Large intestine (tissue), 3 donors: ENCODE data around the gene TAS2R1. TPM values are rescaled to one million over a fixed set of nuclear protein-coding genes. Genes with fewer than 3 reads are reported as not detected.

Source experiments
- DNase-seq, 2 donors: peaks; one replicate each; pipeline versions ENCODE4 v3.0.0 to v3.0.0-alpha.2; 2013
- H3K27ac ChIP-seq: one replicate; pipeline ENCODE4 v1.5.1; 2013; ENCODE audit warnings: low read length
- H3K27me3 ChIP-seq: 2 replicates; pipeline ENCODE4 v1.6.1; 2013; ENCODE audit warnings: low read length; ENCODE audit not compliant: control insufficient read depth, insufficient read depth
- H3K36me3 ChIP-seq: 2 replicates; pipeline ENCODE4 v1.6.1; 2013; ENCODE audit warnings: low read length; ENCODE audit not compliant: control insufficient read depth, insufficient read depth
- H3K4me1 ChIP-seq: one replicate; pipeline ENCODE4 v1.6.1; 2013; ENCODE audit warnings: low read length; ENCODE audit not compliant: control insufficient read depth, insufficient read depth
- H3K4me3 ChIP-seq: one replicate; pipeline ENCODE4 v1.5.1; 2013; ENCODE audit warnings: low read length
- H3K9me3 ChIP-seq: one replicate; pipeline ENCODE4 v1.6.1; 2013; ENCODE audit warnings: mild to moderate bottlenecking, low read depth, low read length, moderate library complexity; ENCODE audit not compliant: control insufficient read depth
- WGBS: methylation state at CpG from one replicate; pipeline ENCODE4 v1.1.5; 2013; ENCODE audit warnings: low lambda C conversion rate; ENCODE audit not compliant: insufficient coverage; 5-methylcytosine and 5-hydroxymethylcytosine counted together
- polyA plus RNA-seq: library from polyadenylated mRNA; unstranded; fragments of 120-200 nt; gene quantifications from one replicate; pipeline ENCODE4 v1.2.1, GENCODE V29; 2013

The TAS2R1 gene
- polyA plus RNA-seq, 1 donor = not detected

DNA sequence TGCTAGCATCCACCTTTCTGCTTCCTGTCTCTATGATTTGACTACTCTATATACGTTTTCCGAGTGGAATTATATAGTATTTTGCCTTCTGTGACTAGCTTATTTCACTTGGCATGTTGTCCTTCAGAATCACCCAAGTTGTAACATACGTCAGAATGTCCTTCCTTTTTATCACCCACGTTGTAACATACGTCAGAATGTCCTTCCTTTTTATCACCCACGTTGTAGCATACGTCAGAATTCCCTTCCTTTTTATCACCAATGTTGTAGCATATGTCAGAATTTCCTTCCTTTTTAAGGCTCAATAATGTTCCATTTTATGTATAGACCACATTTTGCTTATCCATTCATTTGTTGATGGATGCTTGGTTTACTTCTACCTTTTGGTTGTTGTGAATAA, 22.9 kb upstream of the TAS2R1 start:
- 85% methylated on average over 6 of the region's 7 CpGs for WGBS
- Histone ChIP-seq H3K27me3 (no peaks in the 10 kb centered on the region), H3K27ac (no peak overlapping the region), H3K9me3 (no peaks in the 10 kb centered on the region), H3K36me3 (no peaks in the 10 kb centered on the region), H3K4me1 (no peaks in the 10 kb centered on the region), H3K4me3 (no peak overlapping the region)
- DNase-seq = no peak

- no peaks in the 10 kb centered on the region for H3K36me3 ChIP-seq
- DNase-seq = no peak
- no peaks in the 10 kb centered on the region for H3K4me1 ChIP-seq
Measured at GRCh38 chr5:9652295-9652694, 22.1 kb upstream of the TAS2R1 start.

GRCh38 chr5:9646843-9647242, 16.7 kb upstream of the TAS2R1 start:
- Histone ChIP-seq H3K36me3 (no peaks in the 10 kb centered on the region), H3K4me1 (no peaks in the 10 kb centered on the region), H3K4me3 (no peak overlapping the region), H3K9me3 (no peaks in the 10 kb centered on the region), H3K27me3 (no peaks in the 10 kb centered on the region), H3K27ac (no peak overlapping the region)
- WGBS = 100% methylated on average over 1 of the region's 2 CpGs
- DNase-seq = no peak

More at GRCh38 chr5:9652295-9652694, 22.1 kb upstream of the TAS2R1 start:
- no peaks in the 10 kb centered on the region for H3K27me3 ChIP-seq
- H3K27ac ChIP-seq = no peak overlapping the region
- H3K9me3 ChIP-seq = no peaks in the 10 kb centered on the region
- H3K4me3 ChIP-seq = no peak overlapping the region
- no CpG with 5 or more reads among the region's 3 CpGs for WGBS

DNA sequence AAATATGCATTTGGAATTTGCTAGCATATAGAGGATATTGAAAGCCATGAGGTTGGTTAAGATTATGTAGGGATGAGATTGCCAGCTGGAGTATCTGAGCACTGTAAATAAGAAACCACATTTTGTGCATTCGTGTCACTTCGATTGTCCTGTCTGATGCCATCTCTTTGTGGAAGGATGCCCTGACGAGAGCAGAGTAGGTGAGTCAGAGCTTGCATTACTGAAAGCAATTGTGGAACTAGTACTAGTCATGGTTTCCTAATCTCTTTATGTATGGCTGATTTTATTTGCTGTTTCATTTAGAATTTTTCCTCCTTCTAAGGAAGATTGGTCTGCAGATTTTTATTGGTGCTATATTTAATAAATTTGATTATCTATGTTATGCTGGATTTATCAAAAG, 14.5 kb upstream of the TAS2R1 start:
- H3K27me3 ChIP-seq = no peaks in the 10 kb centered on the region
- no peaks in the 10 kb centered on the region for H3K36me3 ChIP-seq
- no peaks in the 10 kb centered on the region for H3K9me3 ChIP-seq
- no peak overlapping the region for H3K27ac ChIP-seq
- DNase-seq = no peak
- no CpG with 5 or more reads among the region's 3 CpGs for WGBS
- no peak overlapping the region for H3K4me3 ChIP-seq
- H3K4me1 ChIP-seq = no peaks in the 10 kb centered on the region

DNA sequence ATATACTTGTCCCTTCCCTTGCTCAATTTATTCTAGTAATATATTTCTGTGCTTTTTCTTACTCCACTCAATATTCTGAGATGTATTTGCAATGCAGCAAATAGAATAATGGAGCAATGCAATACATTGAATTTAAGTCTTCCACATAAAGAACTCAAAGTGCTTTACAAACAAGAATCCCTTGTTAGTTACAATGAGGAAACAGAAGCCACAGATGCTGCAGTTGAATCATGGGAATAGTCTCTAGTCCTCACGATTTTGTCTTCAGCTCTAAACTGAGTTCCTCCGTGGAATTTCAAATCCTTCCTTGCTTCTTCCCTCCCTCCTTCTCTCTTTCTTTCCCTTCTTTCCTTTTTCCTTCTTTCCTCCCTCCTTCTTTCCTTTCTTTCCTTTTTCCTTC, 12.5 kb upstream of the TAS2R1 start:
- Histone ChIP-seq H3K4me1 (no peaks in the 10 kb centered on the region), H3K27me3 (no peaks in the 10 kb centered on the region), H3K4me3 (no peak overlapping the region), H3K36me3 (no peaks in the 10 kb centered on the region), H3K9me3 (peaks cover 4% of the 10 kb centered on the region), H3K27ac (no peak overlapping the region)
- DNase-seq = no peak
- WGBS = 77% methylated on average over 2 of the region's 2 CpGs

DNA sequence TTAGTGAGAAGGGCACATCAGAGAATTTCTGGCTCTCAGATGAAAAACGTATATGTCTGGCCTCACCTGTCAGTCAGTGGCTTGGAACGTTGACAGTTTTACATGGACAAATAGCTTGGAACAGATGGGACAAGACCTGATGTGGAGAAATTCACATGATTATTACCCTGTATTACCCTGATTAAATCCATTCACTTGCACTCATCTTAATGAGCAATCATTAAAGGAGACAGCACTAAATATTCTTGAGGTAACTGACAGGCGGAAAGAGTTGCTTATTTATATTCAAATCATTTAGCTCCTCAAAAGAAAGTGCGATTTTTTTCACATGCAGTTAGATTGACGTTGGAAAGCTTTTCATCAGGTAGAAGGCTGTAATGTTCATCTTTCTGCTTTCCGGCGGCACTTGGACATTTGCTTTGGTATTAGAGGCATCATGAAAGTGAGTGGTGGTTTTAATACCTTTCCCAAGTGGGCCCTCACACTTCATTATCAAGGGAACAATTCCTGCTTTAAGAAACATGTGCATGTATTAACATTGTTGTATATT, 11.7 kb upstream of the TAS2R1 start:
- 77% methylated on average over 2 of the region's 7 CpGs for WGBS
- Histone ChIP-seq H3K36me3 (no peaks in the 10 kb centered on the region), H3K4me3 (no peak overlapping the region), H3K9me3 (peaks cover 4% of the 10 kb centered on the region), H3K27ac (no peak overlapping the region), H3K27me3 (no peaks in the 10 kb centered on the region), H3K4me1 (no peaks in the 10 kb centered on the region)
- no peak for DNase-seq

- DNase-seq = no peak
- WGBS = 100% methylated on average over 1 of the region's 2 CpGs
Measured at GRCh38 chr5:9632495-9632894, 2.3 kb upstream of the TAS2R1 start.

GRCh38 chr5:9627541-9627940, 2.6 kb downstream of the TAS2R1 start:
- no peaks in the 10 kb centered on the region for H3K9me3 ChIP-seq
- H3K36me3 ChIP-seq = no peaks in the 10 kb centered on the region
- no peaks in the 10 kb centered on the region for H3K4me1 ChIP-seq
- H3K4me3 ChIP-seq = no peak overlapping the region
- H3K27me3 ChIP-seq = no peaks in the 10 kb centered on the region
- no peak for DNase-seq
- H3K27ac ChIP-seq = no peak overlapping the region
- WGBS = 100% methylated on average over 1 of the region's 5 CpGs

More at GRCh38 chr5:9632495-9632894, 2.3 kb upstream of the TAS2R1 start:
- Histone ChIP-seq H3K27me3 (no peaks in the 10 kb centered on the region), H3K9me3 (no peaks in the 10 kb centered on the region), H3K27ac (no peak overlapping the region), H3K4me1 (no peaks in the 10 kb centered on the region), H3K36me3 (no peaks in the 10 kb centered on the region), H3K4me3 (no peak overlapping the region)

DNA sequence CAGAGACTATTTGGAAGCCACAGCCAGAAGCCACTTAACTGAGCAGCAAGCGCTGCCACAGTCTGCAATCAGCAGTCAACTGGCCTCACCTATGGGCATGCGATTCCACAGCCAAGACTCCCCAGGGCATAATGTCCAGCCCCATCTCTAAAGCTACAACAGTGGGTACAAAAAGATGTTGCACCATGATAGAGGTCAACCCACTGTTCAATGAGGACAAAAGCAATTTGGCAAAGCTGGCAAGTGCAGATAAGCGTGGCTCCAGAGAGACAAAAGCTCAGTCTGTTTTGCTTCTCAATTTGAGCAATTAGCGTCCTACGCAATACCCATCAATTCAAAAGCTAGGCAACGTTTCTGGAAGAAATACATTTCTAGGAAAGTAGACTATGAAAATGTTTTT, 3.2 kb downstream of the TAS2R1 start:
- no peaks in the 10 kb centered on the region for H3K27me3 ChIP-seq
- H3K36me3 ChIP-seq = no peaks in the 10 kb centered on the region
- 93% methylated on average over 3 of the region's 6 CpGs for WGBS
- no peak overlapping the region for H3K27ac ChIP-seq
- no peak for DNase-seq
- H3K9me3 ChIP-seq = no peaks in the 10 kb centered on the region
- no peaks in the 10 kb centered on the region for H3K4me1 ChIP-seq
- no peak overlapping the region for H3K4me3 ChIP-seq

DNA sequence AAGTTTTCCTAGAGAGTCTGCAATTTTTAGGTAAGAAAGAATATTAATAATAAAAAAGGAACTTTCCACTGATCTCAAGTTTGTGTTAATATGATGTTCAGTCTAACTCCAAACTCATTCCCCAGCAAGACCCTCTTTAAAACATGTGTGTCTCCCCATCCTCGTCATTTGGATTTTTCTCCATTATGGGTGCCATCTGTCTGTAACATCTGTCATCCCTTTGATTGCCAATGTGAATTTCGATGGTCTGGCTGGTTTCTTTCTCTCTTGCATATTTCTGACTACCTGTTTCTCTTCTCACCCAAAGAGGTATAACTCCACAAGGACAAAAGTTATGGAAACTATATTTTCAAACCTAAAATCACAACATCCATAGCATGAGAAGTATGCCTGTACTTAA, 4.4 kb downstream of the TAS2R1 start:
- Histone ChIP-seq H3K4me3 (no peak overlapping the region), H3K27ac (no peak overlapping the region), H3K9me3 (no peaks in the 10 kb centered on the region), H3K36me3 (no peaks in the 10 kb centered on the region), H3K27me3 (no peaks in the 10 kb centered on the region), H3K4me1 (no peaks in the 10 kb centered on the region)
- no peak for DNase-seq
- WGBS = 86% methylated on average over 2 of the region's 2 CpGs

DNA sequence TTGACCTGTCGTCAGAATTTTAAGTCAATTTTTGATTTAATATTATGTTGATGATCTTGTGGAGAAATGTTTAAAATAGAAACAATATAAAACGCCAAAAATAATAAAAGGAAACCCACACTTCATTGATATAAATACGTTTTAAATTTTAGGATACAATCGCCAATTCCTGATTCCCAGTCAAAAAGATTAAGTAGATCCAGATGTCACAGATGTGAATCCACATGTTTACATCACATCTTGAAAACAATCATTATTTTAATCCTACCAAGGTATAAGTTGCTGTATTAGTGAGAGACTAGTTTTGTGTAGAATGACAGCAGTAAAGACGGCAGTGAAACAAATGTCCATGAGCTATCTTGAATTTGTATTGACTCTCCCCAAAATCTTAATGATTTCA, 4.9 kb downstream of the TAS2R1 start:
- H3K4me3 ChIP-seq = no peak overlapping the region
- 97% methylated on average over 4 of the region's 5 CpGs for WGBS
- no peaks in the 10 kb centered on the region for H3K36me3 ChIP-seq
- no peaks in the 10 kb centered on the region for H3K9me3 ChIP-seq
- no peak for DNase-seq
- H3K27me3 ChIP-seq = no peaks in the 10 kb centered on the region
- H3K4me1 ChIP-seq = no peaks in the 10 kb centered on the region
- H3K27ac ChIP-seq = no peak overlapping the region
